Measurements from ENCODE around the gene LPAR2. TPM values are rescaled to one million over a fixed set of nuclear protein-coding genes. Genes with fewer than 3 reads are reported as not detected.

The LPAR2 gene
- total and polyA plus RNA-seq, 8 donors = 4.1 to 156 (median 19.0) TPM

DNA sequence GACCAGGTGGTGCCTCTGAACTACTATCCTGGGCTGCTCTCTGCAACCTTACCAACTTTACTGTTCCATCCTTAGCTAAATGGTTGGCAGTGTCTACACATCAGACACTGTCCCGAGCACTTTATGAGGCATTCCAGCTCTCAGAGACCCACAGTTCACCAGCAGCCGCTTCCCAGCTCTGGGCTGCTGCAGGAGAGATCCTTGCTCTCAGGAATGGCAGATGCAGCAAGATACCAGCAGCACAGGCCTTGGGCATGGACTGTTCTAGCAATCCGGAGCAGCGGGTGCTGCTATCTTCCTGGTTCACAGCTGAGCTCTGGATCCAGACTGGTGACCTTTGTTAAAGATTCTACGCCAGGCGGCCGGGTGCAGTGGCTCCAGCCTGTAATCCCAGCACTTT, 3.3 kb upstream of the LPAR2 start:
- DNase-seq = peak in 1 of 2 donors; percentile 3
- H3K4me1 ChIP-seq = peaks cover 13 to 28% (median 26%) of the 10 kb centered on the region in 4 donors
- no peaks in the 10 kb centered on the region for H3K9me3 ChIP-seq
- no peak overlapping the region for H3K27ac ChIP-seq
- H3K27me3 ChIP-seq = peaks cover 0 to 21% (median 0%) of the 10 kb centered on the region in 3 donors
- no peak overlapping the region for H3K4me3 ChIP-seq
- H3K36me3 ChIP-seq = peaks cover 12 to 66% (median 52%) of the 10 kb centered on the region in 4 donors
- TF ChIP-seq POLR2A (IDR thresholded peaks at IDR 0.05) (no peak), POLR2AphosphoS5 (IDR thresholded peaks at IDR 0.05) (no peak), EP300 (IDR thresholded peaks at IDR 0.05) (no peak)
- TF ChIP-seq, protein P1, sequence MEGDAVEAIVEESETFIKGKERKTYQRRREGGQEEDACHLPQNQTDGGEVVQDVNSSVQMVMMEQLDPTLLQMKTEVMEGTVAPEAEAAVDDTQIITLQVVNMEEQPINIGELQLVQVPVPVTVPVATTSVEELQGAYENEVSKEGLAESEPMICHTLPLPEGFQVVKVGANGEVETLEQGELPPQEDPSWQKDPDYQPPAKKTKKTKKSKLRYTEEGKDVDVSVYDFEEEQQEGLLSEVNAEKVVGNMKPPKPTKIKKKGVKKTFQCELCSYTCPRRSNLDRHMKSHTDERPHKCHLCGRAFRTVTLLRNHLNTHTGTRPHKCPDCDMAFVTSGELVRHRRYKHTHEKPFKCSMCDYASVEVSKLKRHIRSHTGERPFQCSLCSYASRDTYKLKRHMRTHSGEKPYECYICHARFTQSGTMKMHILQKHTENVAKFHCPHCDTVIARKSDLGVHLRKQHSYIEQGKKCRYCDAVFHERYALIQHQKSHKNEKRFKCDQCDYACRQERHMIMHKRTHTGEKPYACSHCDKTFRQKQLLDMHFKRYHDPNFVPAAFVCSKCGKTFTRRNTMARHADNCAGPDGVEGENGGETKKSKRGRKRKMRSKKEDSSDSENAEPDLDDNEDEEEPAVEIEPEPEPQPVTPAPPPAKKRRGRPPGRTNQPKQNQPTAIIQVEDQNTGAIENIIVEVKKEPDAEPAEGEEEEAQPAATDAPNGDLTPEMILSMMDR (IDR thresholded peaks at IDR 0.05) = no peak
- 80 to 90% (median 88%) methylated on average over 7 of the region's 7 CpGs for WGBS, 5 donors
- intact Hi-C loops (cut with DNase I; ENCODE audit: low total_unique reads) = no loop called here

DNA sequence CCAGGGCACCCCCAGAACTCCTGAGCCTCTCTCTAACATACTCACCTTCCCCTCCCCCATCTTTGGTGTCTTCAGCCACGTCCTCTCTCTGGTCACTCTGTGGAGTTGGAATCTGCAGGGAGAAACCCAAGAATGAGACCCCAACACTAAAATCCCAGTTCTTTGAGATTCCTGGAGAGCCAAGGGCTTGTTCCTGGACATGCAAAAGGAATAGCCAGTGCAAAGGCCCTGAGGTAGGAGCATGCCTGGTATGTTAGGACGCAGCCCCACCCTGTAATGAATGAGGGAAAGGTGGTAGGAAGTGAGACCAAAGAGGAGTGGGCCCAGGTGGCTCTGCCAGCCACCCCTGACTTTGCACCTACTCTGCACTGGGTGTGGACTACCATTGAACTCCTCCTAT, 2.4 kb upstream of the LPAR2 start:
- H3K4me3 ChIP-seq = no peak overlapping the region
- peaks cover 0 to 24% (median 0%) of the 10 kb centered on the region in 3 donors for H3K27me3 ChIP-seq
- H3K4me1 ChIP-seq = peaks cover 13 to 34% (median 30%) of the 10 kb centered on the region in 4 donors
- TF ChIP-seq POLR2A (IDR thresholded peaks at IDR 0.05) = no peak
- peak in 1 of 2 donors; percentile 4 for DNase-seq
- no peak overlapping the region for H3K27ac ChIP-seq
- H3K36me3 ChIP-seq = peaks cover 12 to 57% (median 43%) of the 10 kb centered on the region in 4 donors
- intact Hi-C loops (cut with DNase I; ENCODE audit: low total_unique reads) = no loop called here
- no peaks in the 10 kb centered on the region for H3K9me3 ChIP-seq
- WGBS, 5 donors = 87 to 100% (median 97%) methylated on average over 2 of the region's 2 CpGs

DNA sequence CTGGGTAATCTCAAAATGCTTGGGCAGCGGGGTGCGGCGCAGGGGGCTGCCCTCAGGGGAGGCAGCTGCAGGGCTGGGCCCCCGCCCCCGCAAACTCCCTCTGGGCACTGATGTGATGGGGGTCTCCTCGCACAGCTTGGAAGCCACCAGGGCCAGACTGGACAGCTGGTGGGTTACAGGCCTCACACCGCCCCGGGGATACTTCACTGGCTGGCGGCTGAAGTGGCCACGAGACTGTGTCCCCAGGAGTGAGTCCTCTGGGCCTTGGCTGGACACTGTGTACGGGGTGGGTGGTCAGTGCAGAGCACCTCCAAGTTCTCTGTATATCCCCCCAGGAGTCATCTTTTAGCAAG, 2.0 kb upstream of the LPAR2 start:
- Histone ChIP-seq H3K36me3 (peaks cover 8 to 53% (median 39%) of the 10 kb centered on the region in 4 donors), H3K27me3 (peaks cover 0 to 24% (median 0%) of the 10 kb centered on the region in 3 donors), H3K4me1 (peaks cover 13 to 34% (median 30%) of the 10 kb centered on the region in 4 donors), H3K4me3 (no peak overlapping the region), H3K27ac (no peak overlapping the region), H3K9me3 (no peaks in the 10 kb centered on the region)
- intact Hi-C loops (cut with DNase I; ENCODE audit: low total_unique reads) = no loop called here
- WGBS, 5 donors = 97 to 99% (median 98%) methylated on average over 6 to 11 of the region's 11 CpGs
- no peak for DNase-seq
- TF ChIP-seq POLR2A (IDR thresholded peaks at IDR 0.05) (no peak), EP300 (IDR thresholded peaks at IDR 0.05) (no peak), POLR2AphosphoS5 (IDR thresholded peaks at IDR 0.05) (no peak)
- TF ChIP-seq, protein P1 (IDR thresholded peaks at IDR 0.05) = no peak

DNA sequence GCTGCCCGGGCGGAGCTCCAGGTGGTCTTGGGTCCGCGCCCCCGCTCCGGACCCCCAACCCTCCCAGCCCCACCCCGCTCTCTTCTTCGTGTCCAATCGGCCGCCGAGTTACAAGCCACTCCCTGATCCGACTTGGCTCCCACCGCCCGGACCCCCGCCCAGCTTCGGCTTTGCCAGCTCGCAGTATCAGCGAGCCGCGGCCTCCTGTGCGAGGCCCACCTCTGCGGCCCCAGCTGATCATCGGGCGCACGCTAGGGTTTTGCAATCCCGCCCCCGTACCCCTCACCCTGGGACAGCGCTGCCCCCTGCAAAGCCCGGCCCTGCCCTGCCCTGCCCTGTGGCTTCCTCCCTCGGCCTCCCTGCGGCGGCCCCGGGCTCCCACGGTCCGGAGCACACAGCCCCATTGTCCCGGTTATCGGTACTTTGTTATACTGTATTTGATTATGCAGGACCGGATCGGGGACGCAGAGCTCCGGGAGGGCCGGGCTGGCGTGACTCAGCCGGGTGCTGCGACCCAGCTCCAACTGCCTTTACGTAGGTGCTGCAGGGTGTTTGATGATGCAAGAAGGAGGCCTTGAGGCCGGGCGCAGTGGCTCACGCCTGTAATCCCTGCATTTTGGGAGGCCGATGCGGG, 598 bp upstream of the LPAR2 start:
- Histone ChIP-seq H3K27me3 (peaks cover 0 to 24% (median 0%) of the 10 kb centered on the region in 3 donors), H3K36me3 (peaks cover 0 to 49% (median 34%) of the 10 kb centered on the region in 4 donors), H3K4me3 (peak overlapping the region; percentile 59 to 71 (median 60)), H3K4me1 (peaks cover 13 to 34% (median 30%) of the 10 kb centered on the region in 4 donors), H3K27ac (peak overlapping the region; percentile 79 to 95 (median 88)), H3K9me3 (no peaks in the 10 kb centered on the region)
- peak; percentile 85 to 94 for DNase-seq
- intact Hi-C loops (cut with DNase I; ENCODE audit: low total_unique reads) = no loop called here
- WGBS, 5 donors = 5 to 21% (median 8%) methylated on average over 21 to 51 of the region's 51 CpGs
- peak in 2 of 3 donors; percentile 76 to 79 for TF ChIP-seq POLR2AphosphoS5 (IDR thresholded peaks at IDR 0.05)
- TF ChIP-seq, protein P1 (IDR thresholded peaks at IDR 0.05) = no peak
